Inflammatory macrophage (primary cell): ENCODE data around the gene TMEM253.
A peak's percentile ranks its signal among the peaks of the same experiment; 100 is the strongest.

Source experiments
- DNase-seq, 2 donors: peaks; one replicate each; pipeline ENCODE4 v3.0.0-alpha.2; 2020 to 2022

TMEM253 gene

GRCh38 chr14:21071225-21072030 lies 29.4 kb upstream of the TMEM253 start:
- peak; percentile 73 to 82 for DNase-seq

DNA sequence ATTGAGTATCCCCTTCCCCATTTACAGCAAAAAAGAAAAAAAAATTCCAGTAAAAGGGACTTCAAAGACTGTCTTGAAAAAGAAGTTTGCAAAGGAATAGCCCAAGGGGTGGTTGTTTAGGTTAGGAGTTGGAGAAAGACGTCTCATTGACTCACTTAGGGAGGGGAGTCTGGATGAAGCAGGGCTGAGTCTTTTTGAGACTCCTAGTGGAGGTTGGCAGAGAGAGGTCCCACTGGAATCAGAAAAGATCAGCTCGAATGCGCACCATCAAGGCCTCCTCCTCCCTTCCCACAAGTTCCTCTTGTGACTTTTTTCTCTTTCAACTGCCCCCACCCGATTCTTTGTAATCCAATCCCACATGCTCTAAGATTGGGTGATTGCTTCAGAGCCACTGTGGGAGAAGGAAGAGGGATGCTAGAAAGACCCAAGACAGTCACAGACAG lies 28.8 kb upstream of the TMEM253 start:
- DNase-seq = peak; percentile 85

DNA sequence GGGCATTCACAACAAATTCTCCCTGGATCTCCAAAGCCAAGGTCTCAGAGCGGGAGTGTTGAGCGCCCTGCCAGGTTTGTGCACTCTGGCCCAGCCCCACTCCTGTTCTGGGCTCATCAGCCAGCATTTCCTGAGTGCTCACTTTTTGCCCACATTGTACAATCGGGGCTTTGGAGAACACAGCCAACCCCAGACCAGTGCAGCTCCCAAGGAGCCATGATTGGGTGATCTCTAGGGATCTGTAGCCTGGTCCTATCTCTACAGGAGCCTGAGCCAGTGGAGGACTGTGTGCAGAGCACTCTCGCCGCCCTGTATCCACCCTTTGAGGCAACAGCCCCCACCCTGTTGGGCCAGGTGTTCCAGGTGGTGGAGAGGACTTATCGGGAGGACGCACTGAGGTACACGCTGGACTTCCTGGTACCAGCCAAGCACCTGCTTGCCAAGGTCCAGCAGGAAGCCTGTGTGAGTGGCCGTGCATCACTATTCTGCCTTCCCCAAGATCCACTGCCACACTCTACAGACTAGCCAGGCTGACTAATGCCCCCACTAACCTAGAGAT lies 28.0 kb upstream of the TMEM253 start:
- DNase-seq = no peak

DNA sequence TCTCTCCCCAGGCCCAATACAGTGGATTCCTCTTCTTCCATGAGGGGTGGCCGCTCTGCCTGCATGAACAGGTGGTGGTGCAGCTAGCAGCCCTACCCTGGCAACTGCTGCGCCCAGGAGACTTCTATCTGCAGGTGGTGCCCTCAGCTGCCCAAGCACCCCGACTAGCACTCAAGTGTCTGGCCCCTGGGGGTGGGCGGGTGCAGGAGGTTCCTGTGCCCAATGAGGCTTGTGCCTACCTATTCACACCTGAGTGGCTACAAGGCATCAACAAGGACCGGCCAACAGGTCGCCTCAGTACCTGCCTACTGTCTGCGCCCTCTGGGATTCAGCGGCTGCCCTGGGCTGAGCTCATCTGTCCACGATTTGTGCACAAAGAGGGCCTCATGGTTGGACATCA lies 26.9 kb upstream of the TMEM253 start:
- no peak for DNase-seq

- DNase-seq = no peak
These were observed 26.2 kb upstream of the TMEM253 start for GRCh38 chr14:21074398-21075272.

GRCh38 chr14:21075719-21076437 lies 25.0 kb upstream of the TMEM253 start:
- DNase-seq = no peak

GRCh38 chr14:21077672-21078071 lies 23.2 kb upstream of the TMEM253 start:
- peak in 1 of 2 donors; percentile 25 for DNase-seq

GRCh38 chr14:21078287-21078686 lies 22.6 kb upstream of the TMEM253 start:
- DNase-seq = no peak

- no peak for DNase-seq
These were observed 22.1 kb upstream of the TMEM253 start for GRCh38 chr14:21078726-21079125.

DNA sequence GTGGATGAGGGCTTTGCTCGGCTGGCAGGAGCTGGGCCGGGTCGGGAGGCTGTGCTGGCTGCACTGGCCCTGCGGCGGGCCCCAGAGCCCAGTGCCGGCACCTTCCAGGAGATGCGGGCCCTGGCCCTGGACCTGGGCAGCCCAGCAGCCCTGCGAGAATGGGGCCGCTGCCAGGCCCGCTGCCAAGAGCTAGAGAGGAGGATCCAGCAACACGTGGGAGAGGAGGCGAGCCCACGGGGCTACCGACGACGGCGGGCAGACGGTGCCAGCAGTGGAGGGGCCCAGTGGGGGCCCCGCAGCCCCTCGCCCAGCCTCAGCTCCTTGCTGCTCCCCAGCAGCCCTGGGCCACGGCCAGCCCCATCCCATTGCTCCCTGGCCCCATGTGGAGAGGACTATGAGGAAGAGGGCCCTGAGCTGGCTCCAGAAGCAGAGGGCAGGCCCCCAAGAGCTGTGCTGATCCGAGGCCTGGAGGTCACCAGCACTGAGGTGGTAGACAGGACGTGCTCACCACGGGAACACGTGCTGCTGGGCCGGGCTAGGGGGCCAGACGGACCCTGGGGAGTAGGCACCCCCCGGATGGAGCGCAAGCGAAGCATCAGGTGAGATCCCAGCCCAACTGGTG lies 19.2 kb upstream of the TMEM253 start:
- DNase-seq = no peak

GRCh38 chr14:21083565-21084325 lies 17.1 kb upstream of the TMEM253 start:
- DNase-seq = no peak

DNA sequence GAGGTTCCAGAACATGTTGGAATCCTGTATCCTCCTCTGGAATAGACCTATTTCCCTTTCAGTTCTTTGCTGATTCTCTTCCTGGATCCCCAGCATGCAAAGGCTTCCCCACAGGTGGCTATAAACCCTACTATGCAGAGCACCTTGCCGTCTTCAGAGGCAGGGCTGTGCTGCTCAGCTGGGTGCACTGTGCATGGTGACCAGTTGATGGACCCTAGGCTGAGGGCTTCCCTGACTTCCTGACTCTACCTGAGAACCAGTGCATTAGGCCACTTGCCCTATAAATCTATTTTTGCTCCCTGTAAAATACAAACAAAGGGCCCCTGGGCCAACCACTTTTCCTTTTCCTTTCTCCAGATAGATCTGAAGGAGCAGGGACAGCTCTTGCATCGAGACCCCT lies 16.5 kb upstream of the TMEM253 start:
- no peak for DNase-seq

- DNase-seq = peak; percentile 81 to 86
These were observed 15.6 kb upstream of the TMEM253 start for GRCh38 chr14:21084998-21085853.

- DNase-seq = no peak
These were observed 14.0 kb upstream of the TMEM253 start for GRCh38 chr14:21086908-21087293.

- DNase-seq = peak; percentile 87 to 88
These were observed 13.4 kb upstream of the TMEM253 start for GRCh38 chr14:21087294-21088091.

DNA sequence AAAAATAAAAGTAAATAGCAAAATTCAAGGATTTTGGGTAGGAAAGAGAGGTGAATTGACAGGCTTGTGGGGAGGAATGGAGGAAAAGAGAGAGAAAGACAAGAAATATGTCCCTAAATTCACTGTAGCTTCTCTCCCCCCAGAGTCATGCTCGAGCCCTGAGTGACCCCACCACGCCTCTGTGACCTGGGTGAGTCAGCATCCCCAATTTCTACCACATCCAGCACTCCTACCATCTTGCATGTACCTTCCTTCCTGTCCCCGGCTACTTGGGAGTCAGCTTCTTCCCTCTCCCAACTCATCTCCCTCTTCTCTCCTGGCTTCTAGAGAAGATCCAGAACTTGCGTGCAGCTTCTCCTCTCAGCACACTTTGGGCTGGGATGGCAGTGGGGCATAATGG lies 12.2 kb upstream of the TMEM253 start:
- DNase-seq = no peak

DNA sequence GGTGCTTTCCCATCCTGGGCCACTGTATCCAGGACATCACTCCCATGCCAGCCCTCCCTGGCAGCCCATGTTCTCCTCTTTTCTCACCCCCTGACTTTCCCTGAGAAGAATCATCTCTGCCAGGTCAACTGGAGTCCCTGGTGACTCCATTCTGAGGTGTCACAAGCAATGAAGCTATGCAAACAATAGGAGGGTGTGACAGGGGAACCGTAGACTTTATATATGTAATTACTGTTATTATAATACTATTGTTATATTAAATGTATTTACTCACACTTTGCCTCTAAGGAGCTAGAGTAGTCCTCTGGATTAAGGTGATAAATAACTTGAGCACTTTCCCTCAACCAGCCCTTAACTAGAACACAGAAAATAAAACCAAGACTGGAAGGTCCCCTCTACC lies 11.6 kb upstream of the TMEM253 start:
- DNase-seq = no peak

- DNase-seq = no peak
These were observed 11.0 kb upstream of the TMEM253 start for GRCh38 chr14:21089877-21090193.

- DNase-seq = peak in 1 of 2 donors; percentile 14
These were observed 10.5 kb upstream of the TMEM253 start for GRCh38 chr14:21090194-21090939.
